GM21515 (cell line): ENCODE results near the gene GDI1.
A peak's percentile ranks its signal among the peaks of the same experiment; 100 is the strongest.

Experiments used
- ATAC-seq: cut with Tn5 transposase; IDR thresholded peaks from one replicate; pipeline ENCODE4 v1.9.1; 2021; ENCODE audit not compliant: unreplicated experiment

Gene GDI1

GRCh38 chrX:154436374-154436982, 476 bp upstream of the GDI1 start:
- no peak for ATAC-seq

- no peak for ATAC-seq
These were observed 1.3 kb downstream of the GDI1 start for GRCh38 chrX:154437971-154438893.

GRCh38 chrX:154439841-154440240, 2.9 kb downstream of the GDI1 start:
- no peak for ATAC-seq

GRCh38 chrX:154440623-154441357, 3.8 kb downstream of the GDI1 start:
- ATAC-seq, result no peak

- no peak for ATAC-seq
These were observed 4.6 kb downstream of the GDI1 start for GRCh38 chrX:154441564-154441963.

- ATAC-seq, result no peak
These were observed 5.2 kb downstream of the GDI1 start for GRCh38 chrX:154441984-154442707.

GRCh38 chrX:154443479-154443910, 6.5 kb downstream of the GDI1 start:
- no peak for ATAC-seq

- ATAC-seq, result peak; percentile 70
These were observed 7.2 kb downstream of the GDI1 start, which contains the start of gene FAM50A for GRCh38 chrX:154443992-154444754. FAM50A (plus strand) TSS chrX:154444141; CDS start chrX:154444236, 95 bp downstream.

GRCh38 chrX:154444755-154445246, 7.8 kb downstream of the GDI1 start:
- no peak for ATAC-seq

GRCh38 chrX:154445776-154446175, 8.8 kb downstream of the GDI1 start:
- ATAC-seq, result no peak

- no peak for ATAC-seq
These were observed 9.5 kb downstream of the GDI1 start for GRCh38 chrX:154446430-154446829.

- ATAC-seq, result no peak
These were observed 11.5 kb downstream of the GDI1 start for GRCh38 chrX:154448484-154448883.

GRCh38 chrX:154449618-154450017, 12.7 kb downstream of the GDI1 start:
- no peak for ATAC-seq

GRCh38 chrX:154450312-154450711, 13.4 kb downstream of the GDI1 start:
- ATAC-seq, result no peak

- ATAC-seq, result no peak
These were observed 15.9 kb downstream of the GDI1 start for GRCh38 chrX:154452823-154453222.

GRCh38 chrX:154457491-154458115, 20.6 kb downstream of the GDI1 start:
- ATAC-seq, result peak; percentile 60

GRCh38 chrX:154458116-154458953, 21.4 kb downstream of the GDI1 start, which contains the start of gene PLXNA3:
PLXNA3 (plus strand) TSS chrX:154458281; CDS start chrX:154460184, 1,903 bp downstream.
- ATAC-seq, result peak; percentile 66
